ENCODE measurements around the gene KCNK16.
A peak's percentile ranks its signal among the peaks of the same experiment; 100 is the strongest.
"Not testable (repeated sequence)": the region's sequence is repeated elsewhere in the genome, so short reads cannot be mapped to it uniquely, and the experiment has no call there.

The KCNK16 gene

GRCh38 chr6:39309942-39310531 lies 12.5 kb downstream of the KCNK16 start:
- DNase-seq (ENCODE audit: low spot score): peak; percentile 84

GRCh38 chr6:39307462-39307861 lies 15.0 kb downstream of the KCNK16 start:
- DNase-seq (ENCODE audit: low spot score): no peak

GRCh38 chr6:39304951-39305350 lies 17.6 kb downstream of the KCNK16 start:
- no peak for DNase-seq (ENCODE audit: low spot score)

GRCh38 chr6:39303425-39304153 lies 18.9 kb downstream of the KCNK16 start:
- DNase-seq (ENCODE audit: low spot score): no peak

- peak; percentile 88 for DNase-seq (ENCODE audit: low spot score)
These were observed 19.7 kb downstream of the KCNK16 start for GRCh38 chr6:39302669-39303424.

GRCh38 chr6:39302011-39302410 lies 20.5 kb downstream of the KCNK16 start:
- DNase-seq (ENCODE audit: low spot score): no peak

- no peak for DNase-seq (ENCODE audit: low spot score)
These were observed 20.9 kb downstream of the KCNK16 start for GRCh38 chr6:39301606-39302005.

- DNase-seq (ENCODE audit: low spot score): peak; percentile 68
These were observed 21.8 kb downstream of the KCNK16 start for GRCh38 chr6:39300739-39301138.

- no peak for DNase-seq (ENCODE audit: low spot score)
These were observed 24.4 kb downstream of the KCNK16 start for GRCh38 chr6:39298061-39298460.

GRCh38 chr6:39296745-39297640 lies 25.5 kb downstream of the KCNK16 start:
- DNase-seq (ENCODE audit: low spot score): no peak

- DNase-seq (ENCODE audit: low spot score): no peak
These were observed 26.9 kb downstream of the KCNK16 start for GRCh38 chr6:39295611-39296011.

GRCh38 chr6:39294899-39295298 lies 27.6 kb downstream of the KCNK16 start:
- no peak for DNase-seq (ENCODE audit: low spot score)

GRCh38 chr6:39294133-39294532 lies 28.4 kb downstream of the KCNK16 start:
- no peak for DNase-seq (ENCODE audit: low spot score)

GRCh38 chr6:39292637-39293036 lies 29.9 kb downstream of the KCNK16 start:
- no peak for DNase-seq (ENCODE audit: low spot score)

GRCh38 chr6:39289490-39289889 lies 33.0 kb downstream of the KCNK16 start:
- no peak for DNase-seq (ENCODE audit: low spot score)

GRCh38 chr6:39287601-39288000 lies 34.9 kb downstream of the KCNK16 start:
- DNase-seq (ENCODE audit: low spot score): no peak

- DNase-seq (ENCODE audit: low spot score): not testable (repeated sequence)
These were observed 35.9 kb downstream of the KCNK16 start for GRCh38 chr6:39286596-39286995.

- DNase-seq (ENCODE audit: low spot score): no peak
These were observed 39.7 kb downstream of the KCNK16 start for GRCh38 chr6:39282774-39283173.

- no peak for DNase-seq (ENCODE audit: low spot score)
These were observed 41.1 kb downstream of the KCNK16 start for GRCh38 chr6:39281312-39281980.

GRCh38 chr6:39280247-39280731 lies 42.2 kb downstream of the KCNK16 start:
- DNase-seq (ENCODE audit: low spot score): no peak

- no peak for DNase-seq (ENCODE audit: low spot score)
These were observed 43.0 kb downstream of the KCNK16 start for GRCh38 chr6:39279539-39279938.

All from Ammon's horn (tissue), 1 donor.